GM21723 (cell line): ENCODE data around the gene ADAMTS12.

Experiments
- ATAC-seq: cut with Tn5 transposase; IDR thresholded peaks from one replicate; pipeline ENCODE4 v1.9.1; 2021; ENCODE audit warnings: mild to moderate bottlenecking, moderate library complexity; ENCODE audit not compliant: unreplicated experiment

ADAMTS12 gene

DNA sequence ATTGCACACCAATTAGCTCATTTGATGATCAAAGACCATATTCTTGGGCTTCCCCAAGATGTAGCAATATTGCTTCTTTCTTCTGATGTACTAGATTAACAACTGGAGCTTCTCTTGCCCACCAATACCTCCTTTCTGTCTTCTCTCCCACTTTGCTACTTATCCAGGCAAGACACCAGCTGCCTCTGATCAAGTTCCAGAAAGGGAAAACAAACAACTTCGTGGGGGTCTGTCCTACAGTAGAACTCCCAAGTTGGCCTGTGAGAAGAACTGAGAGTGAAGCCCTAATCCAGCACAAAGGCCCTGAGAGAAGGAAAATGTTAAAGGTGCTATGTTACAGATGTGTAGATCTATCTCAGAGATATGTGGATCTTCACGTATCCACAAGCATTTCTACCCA lies 44.9 kb downstream of the ADAMTS12 start:
- no peak for ATAC-seq

GRCh38 chr5:33843579-33843978 lies 48.2 kb downstream of the ADAMTS12 start:
- ATAC-seq: no peak

- ATAC-seq: no peak
Observed at GRCh38 chr5:33842456-33842855, 49.3 kb downstream of the ADAMTS12 start.

DNA sequence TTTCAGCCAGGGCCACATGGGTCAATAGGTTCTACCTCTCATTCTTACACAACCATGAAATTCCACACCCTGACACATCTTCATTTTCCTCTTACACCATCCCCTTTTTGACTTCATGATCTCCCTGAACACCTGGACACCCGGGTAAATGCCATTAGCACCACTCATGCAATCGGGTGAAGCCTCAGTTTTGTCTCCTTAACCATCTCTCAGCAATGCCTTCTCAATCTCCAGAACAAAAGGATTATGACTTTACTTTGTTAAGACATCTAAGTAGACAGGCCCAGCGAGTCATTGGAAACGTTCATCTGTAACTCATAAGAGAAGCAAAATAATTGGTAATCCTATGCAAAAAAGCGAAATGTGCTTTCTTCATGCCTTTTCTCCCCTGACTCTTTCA lies 49.9 kb downstream of the ADAMTS12 start:
- ATAC-seq: no peak

GRCh38 chr5:33840927-33841547 lies 50.8 kb downstream of the ADAMTS12 start:
- peak; percentile 81 for ATAC-seq

GRCh38 chr5:33837301-33837700 lies 54.5 kb downstream of the ADAMTS12 start:
- no peak for ATAC-seq

DNA sequence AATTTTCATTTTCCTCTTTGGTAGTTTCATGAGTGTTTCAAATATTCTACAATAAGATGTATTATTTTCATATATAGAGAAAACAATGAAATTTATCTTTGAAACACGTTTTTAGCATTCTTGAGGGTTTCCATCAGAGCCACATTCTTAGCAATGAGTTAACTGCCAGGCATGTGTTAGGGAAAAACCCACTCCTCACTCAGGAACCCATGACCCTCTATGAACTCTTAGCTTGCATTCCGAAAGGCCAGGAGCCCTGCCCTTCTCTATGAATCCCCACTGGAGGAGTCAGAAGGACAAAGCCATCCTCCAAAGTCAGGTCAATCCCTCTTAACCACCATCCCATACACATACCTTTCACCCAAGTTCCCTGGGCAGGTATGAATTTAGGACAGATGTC lies 57.5 kb downstream of the ADAMTS12 start:
- no peak for ATAC-seq

GRCh38 chr5:33833237-33833575 lies 58.6 kb downstream of the ADAMTS12 start:
- no peak for ATAC-seq

- no peak for ATAC-seq
Observed at GRCh38 chr5:33832404-33833236, 59.2 kb downstream of the ADAMTS12 start.

GRCh38 chr5:33831041-33831440 lies 60.7 kb downstream of the ADAMTS12 start:
- no peak for ATAC-seq

DNA sequence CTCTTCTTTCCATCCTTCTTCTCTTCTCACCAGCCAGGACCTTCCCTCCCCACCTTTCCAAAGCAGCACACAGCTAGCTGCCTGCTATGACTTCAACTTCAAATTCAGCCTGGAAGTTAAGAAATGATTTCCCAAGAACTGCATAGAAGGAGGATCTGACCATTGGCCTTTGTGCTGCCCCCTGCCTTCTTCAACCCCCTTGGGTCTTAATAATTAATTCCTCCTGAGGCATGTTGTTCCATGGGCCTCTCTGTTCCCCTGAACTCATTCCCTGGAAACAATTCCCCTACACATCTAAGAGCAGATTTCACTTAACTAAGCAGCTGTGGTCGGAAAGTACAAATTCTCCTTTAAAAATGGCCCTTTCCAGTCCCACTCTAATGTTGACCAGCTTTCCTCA lies 62.4 kb downstream of the ADAMTS12 start:
- no peak for ATAC-seq

DNA sequence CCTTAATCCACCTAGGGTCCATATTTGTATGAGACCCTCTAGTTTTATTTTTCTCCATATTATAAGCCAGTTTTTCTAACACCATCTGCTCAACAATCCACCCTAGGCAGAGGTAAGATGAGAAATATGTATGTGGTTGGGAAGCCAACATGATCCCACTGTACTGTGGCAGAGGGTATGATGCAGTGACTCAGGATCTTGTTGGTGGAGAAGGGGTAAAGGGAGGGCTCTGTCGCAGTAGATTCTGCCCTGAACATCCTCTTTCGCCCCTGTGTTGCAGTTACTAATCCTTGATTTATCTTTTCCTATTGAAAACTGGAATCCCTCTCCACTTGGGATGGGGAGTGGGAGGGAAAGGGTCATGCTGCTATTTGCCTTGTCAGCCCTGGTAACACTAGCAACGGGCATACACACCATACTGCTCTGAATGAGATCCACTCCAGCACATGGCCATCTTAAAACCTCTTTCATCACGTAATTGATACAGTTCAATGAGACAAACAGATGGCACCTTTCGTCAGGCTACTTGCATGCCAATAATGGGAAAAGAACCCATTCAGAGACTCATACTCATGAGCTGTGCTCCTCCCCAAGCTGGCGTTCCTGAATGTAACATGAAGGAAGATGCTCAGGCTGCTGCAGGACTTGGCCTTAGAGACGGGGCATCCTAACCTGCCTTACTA lies 63.0 kb downstream of the ADAMTS12 start:
- ATAC-seq: no peak

DNA sequence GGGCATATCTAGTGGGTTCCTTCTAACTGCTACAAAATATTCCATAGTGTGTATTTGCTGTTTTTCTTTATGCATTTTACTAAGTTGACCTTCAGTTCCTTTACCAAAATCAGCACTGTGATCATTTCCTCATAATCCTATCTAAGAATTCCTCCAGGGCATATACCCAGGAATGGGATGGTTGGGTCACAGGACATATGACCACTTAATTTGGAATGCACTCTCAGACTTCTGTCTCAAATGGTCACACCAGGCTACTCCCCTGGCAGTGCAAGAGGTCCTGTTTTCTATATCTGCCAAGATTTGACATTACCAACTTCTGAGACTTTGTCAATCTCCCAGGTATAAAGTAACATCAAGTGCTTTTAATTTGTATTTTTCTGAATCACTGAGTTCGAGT lies 63.9 kb downstream of the ADAMTS12 start:
- ATAC-seq: no peak

GRCh38 chr5:33827018-33827707 lies 64.6 kb downstream of the ADAMTS12 start:
- no peak for ATAC-seq

- peak; percentile 87 for ATAC-seq
Observed at GRCh38 chr5:33824516-33825195, 67.1 kb downstream of the ADAMTS12 start.

GRCh38 chr5:33817301-33817700 lies 74.5 kb downstream of the ADAMTS12 start:
- no peak for ATAC-seq

GRCh38 chr5:33816791-33817190 lies 75.0 kb downstream of the ADAMTS12 start:
- no peak for ATAC-seq

GRCh38 chr5:33812746-33813145 lies 79.0 kb downstream of the ADAMTS12 start:
- no peak for ATAC-seq

- no peak for ATAC-seq
Observed at GRCh38 chr5:33810491-33811120, 81.2 kb downstream of the ADAMTS12 start.

DNA sequence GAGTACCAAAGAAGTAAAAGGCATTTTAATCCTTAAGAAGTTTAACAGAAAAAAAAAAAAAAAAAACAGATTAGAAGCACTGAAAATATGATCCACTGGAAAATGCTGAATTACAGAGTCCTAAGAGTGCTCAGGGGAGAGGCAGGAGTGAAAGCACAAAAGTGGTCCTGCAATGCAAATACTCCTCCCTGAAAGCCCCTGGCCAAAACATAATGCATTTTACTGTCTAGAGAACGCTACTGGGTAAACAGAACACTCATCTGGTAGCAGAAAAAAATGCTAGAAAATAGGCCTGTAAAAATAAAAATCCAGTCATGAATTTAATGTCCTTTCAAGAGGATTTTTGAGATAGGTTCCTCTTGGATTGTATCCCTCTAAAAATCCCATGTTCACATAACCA lies 81.9 kb downstream of the ADAMTS12 start:
- no peak for ATAC-seq
